Neural progenitor cell (in vitro differentiated cells): ENCODE data around the gene TARBP1. TPM values are rescaled to one million over a fixed set of nuclear protein-coding genes. Genes with fewer than 3 reads are reported as not detected.
"Not testable (repeated sequence)": the region's sequence is repeated elsewhere in the genome, so short reads cannot be mapped to it uniquely, and the experiment has no call there.

Source experiments
- DNase-seq: peaks from one replicate; pipeline ENCODE4 v3.0.0-alpha.2; 2016; ENCODE audit warnings: low spot score
- H2AFZ ChIP-seq: fragments of 200-600 bp; sonication (generic); replicated peaks from 2 replicates; pipeline ENCODE4 v1.6.1; 2016; ENCODE audit warnings: antibody characterized with exemption
- H3F3A ChIP-seq: fragments of 200-600 bp; sonication (generic); 2 replicates; pipeline ENCODE4 v1.6.1; 2016; ENCODE audit warnings: antibody characterized with exemption, low read depth
- H3K27ac ChIP-seq: fragments of 200-600 bp; sonication (generic); 2 replicates; pipeline ENCODE4 v1.5.1; 2016; ENCODE audit warnings: mild to moderate bottlenecking
- H3K27me3 ChIP-seq: fragments of 200-600 bp; sonication (generic); 2 replicates; pipeline ENCODE4 v1.6.1; 2016; ENCODE audit warnings: mild to moderate bottlenecking, moderate library complexity
- H3K36me3 ChIP-seq: fragments of 200-600 bp; sonication (generic); 2 replicates; pipeline ENCODE4 v1.5.1; 2016
- H3K4me1 ChIP-seq: fragments of 200-600 bp; sonication (generic); 2 replicates; pipeline ENCODE4 v1.6.1; 2016; ENCODE audit warnings: mixed run types
- H3K4me2 ChIP-seq: fragments of 200-600 bp; sonication (generic); 2 replicates; pipeline ENCODE4 v1.6.1; 2016
- H3K4me3 ChIP-seq: fragments of 200-600 bp; sonication (generic); 2 replicates; pipeline ENCODE4 v1.5.1; 2016
- H3K79me2 ChIP-seq: fragments of 200-600 bp; sonication (generic); 2 replicates; pipeline ENCODE4 v1.6.1; 2016; ENCODE audit warnings: low read depth
- H3K9ac ChIP-seq: fragments of 200-600 bp; sonication (generic); 2 replicates; pipeline ENCODE4 v1.6.1; 2016
- H3K9me3 ChIP-seq: fragments of 200-600 bp; sonication (generic); 2 replicates; pipeline ENCODE4 v1.5.1; 2016; ENCODE audit warnings: low read depth
- H4K20me1 ChIP-seq: fragments of 200-600 bp; sonication (generic); 2 replicates; pipeline ENCODE4 v1.6.1; 2016; ENCODE audit warnings: low read depth
- H3K27ac Mint-ChIP-seq: 3 replicates; pipeline ENCODE4 v1.8.0; 2021; ENCODE audit warnings: mixed read lengths
- H3K27me3 Mint-ChIP-seq: 2 replicates; pipeline ENCODE4 v1.8.0; 2022; ENCODE audit warnings: low read depth, mild to moderate bottlenecking, inconsistent platforms, moderate library complexity, mixed read lengths; ENCODE audit not compliant: insufficient read depth
- H3K36me3 Mint-ChIP-seq: 3 replicates; pipeline ENCODE4 v1.8.0; 2021; ENCODE audit warnings: mixed read lengths
- H3K4me1 Mint-ChIP-seq: 3 replicates; pipeline ENCODE4 v1.8.0; 2021; ENCODE audit warnings: mixed read lengths
- H3K4me3 Mint-ChIP-seq: 3 replicates; pipeline ENCODE4 v1.8.0; 2021; ENCODE audit warnings: mild to moderate bottlenecking, moderate library complexity, mixed read lengths
- H3K9me3 Mint-ChIP-seq: 3 replicates; pipeline ENCODE4 v1.8.0; 2020; ENCODE audit warnings: mixed read lengths
- CTCF ChIP-seq: fragments of 200-600 bp; sonication (generic); IDR thresholded peaks from 2 replicates; pipeline ENCODE4 v1.5.1; 2017; ENCODE audit warnings: antibody characterized with exemption, mild to moderate bottlenecking
- EZH2 ChIP-seq: fragments of 200-600 bp; sonication (generic); IDR thresholded peaks from 2 replicates; pipeline ENCODE4 v1.6.1; 2017; ENCODE audit warnings: antibody characterized with exemption, mild to moderate bottlenecking, moderate library complexity
- EZH2phosphoT487 ChIP-seq: fragments of 200-600 bp; sonication (generic); IDR thresholded peaks from 2 replicates; pipeline ENCODE4 v1.6.1; 2017; ENCODE audit warnings: antibody characterized with exemption
- total RNA-seq: library from RNA; depleted of rRNA; stranded (reverse); fragments of >200 nt; gene quantifications from 2 replicates; pipeline ENCODE4 v1.2.3, GENCODE V29; 2015; ENCODE audit warnings: low replicate concordance

Gene TARBP1
- total RNA-seq, 1 donor from 2014 or later = 99.0 TPM

GRCh38 chr1:234362558-234362957 lies 116.4 kb downstream of the TARBP1 start:
- no peaks in the 10 kb centered on the region for H3K36me3 Mint-ChIP-seq
- TF ChIP-seq CTCF (no peak), EZH2 (no peak), EZH2phosphoT487 (no peak)
- Histone ChIP-seq H3K9ac (no peak overlapping the region), H3K9me3 (no peaks in the 10 kb centered on the region), H3F3A (no peaks in the 10 kb centered on the region), H3K27ac (no peak overlapping the region), H3K4me2 (no peak overlapping the region), H3K79me2 (no peaks in the 10 kb centered on the region), H3K4me1 (no peaks in the 10 kb centered on the region), H3K4me3 (no peak overlapping the region), H2AFZ (no peak overlapping the region), H3K36me3 (no peaks in the 10 kb centered on the region), H3K27me3 (no peaks in the 10 kb centered on the region), H4K20me1 (no peaks in the 10 kb centered on the region)
- H3K4me3 Mint-ChIP-seq = no peak overlapping the region
- H3K4me1 Mint-ChIP-seq = no peaks in the 10 kb centered on the region
- peaks cover 2% of the 10 kb centered on the region for H3K27me3 Mint-ChIP-seq
- no peak overlapping the region for H3K27ac Mint-ChIP-seq
- no peaks in the 10 kb centered on the region for H3K9me3 Mint-ChIP-seq
- no peak for DNase-seq

DNA sequence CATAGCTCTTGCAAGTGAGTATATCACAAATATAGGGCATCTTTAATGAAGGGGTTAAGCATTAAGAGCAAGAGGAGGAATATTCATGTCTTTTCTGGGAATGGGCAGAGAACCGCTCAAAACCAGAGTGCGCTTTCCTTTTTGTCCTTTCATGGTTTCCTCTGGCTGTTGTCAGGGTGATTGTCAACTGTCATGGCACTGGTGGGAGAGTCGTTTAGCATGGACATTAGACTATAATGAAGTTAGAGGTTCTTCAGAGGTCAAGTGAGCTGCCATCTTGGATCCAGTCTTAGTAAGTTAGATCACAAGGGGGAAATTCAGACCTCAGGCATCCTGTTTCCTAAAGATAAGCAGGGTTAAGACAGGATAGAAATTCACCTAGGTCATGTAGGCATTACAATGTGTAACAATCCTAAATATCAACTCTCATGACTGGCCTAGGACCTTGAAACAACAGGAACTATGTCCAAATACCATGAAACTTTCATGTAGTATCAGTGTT lies 117.8 kb downstream of the TARBP1 start:
- Mint-ChIP-seq H3K27ac (no peak overlapping the region), H3K4me1 (no peaks in the 10 kb centered on the region), H3K27me3 (peaks cover 2% of the 10 kb centered on the region), H3K9me3 (no peaks in the 10 kb centered on the region), H3K36me3 (no peaks in the 10 kb centered on the region), H3K4me3 (no peak overlapping the region)
- no peak overlapping the region for H3K4me3 ChIP-seq
- no peak overlapping the region for H3K9ac ChIP-seq
- no peak overlapping the region for H3K27ac ChIP-seq
- H3K36me3 ChIP-seq = no peaks in the 10 kb centered on the region
- no peak for DNase-seq
- H3K9me3 ChIP-seq = no peaks in the 10 kb centered on the region
- H3F3A ChIP-seq = no peaks in the 10 kb centered on the region
- H2AFZ ChIP-seq = no peak overlapping the region
- H3K79me2 ChIP-seq = no peaks in the 10 kb centered on the region
- no peaks in the 10 kb centered on the region for H3K4me1 ChIP-seq
- H4K20me1 ChIP-seq = no peaks in the 10 kb centered on the region
- no peak overlapping the region for H3K4me2 ChIP-seq
- no peaks in the 10 kb centered on the region for H3K27me3 ChIP-seq
- TF ChIP-seq CTCF = no peak
- TF ChIP-seq EZH2phosphoT487 = no peak
- TF ChIP-seq EZH2 = no peak

DNA sequence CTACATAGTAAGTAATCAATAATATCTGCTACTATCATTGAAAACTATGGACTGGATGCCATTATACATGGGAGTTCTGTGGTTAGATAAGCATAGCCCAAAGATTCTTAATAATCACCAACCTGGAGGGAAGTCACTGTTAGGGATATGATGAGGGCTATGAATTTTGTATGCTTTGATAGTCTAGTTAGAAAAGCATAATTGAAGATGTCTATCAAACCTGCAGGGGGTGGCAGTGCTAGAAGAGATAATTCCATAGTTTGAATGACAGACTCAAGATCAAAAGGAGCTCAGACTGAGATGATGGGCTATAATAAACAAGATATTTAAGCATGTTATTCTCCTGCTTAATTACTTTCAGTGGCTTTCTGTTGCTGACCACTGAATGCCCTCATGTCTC lies 121.1 kb downstream of the TARBP1 start:
- H4K20me1 ChIP-seq = no peaks in the 10 kb centered on the region
- no peak for DNase-seq
- Mint-ChIP-seq H3K4me3 (no peak overlapping the region), H3K27ac (no peak overlapping the region), H3K9me3 (no peaks in the 10 kb centered on the region), H3K4me1 (no peaks in the 10 kb centered on the region), H3K27me3 (peaks cover 2% of the 10 kb centered on the region), H3K36me3 (no peaks in the 10 kb centered on the region)
- no peaks in the 10 kb centered on the region for H3F3A ChIP-seq
- no peaks in the 10 kb centered on the region for H3K9me3 ChIP-seq
- no peak overlapping the region for H2AFZ ChIP-seq
- H3K79me2 ChIP-seq = no peaks in the 10 kb centered on the region
- TF ChIP-seq EZH2phosphoT487 (no peak), EZH2 (no peak), CTCF (no peak)
- H3K4me3 ChIP-seq = no peak overlapping the region
- no peak overlapping the region for H3K9ac ChIP-seq
- no peaks in the 10 kb centered on the region for H3K27me3 ChIP-seq
- no peak overlapping the region for H3K27ac ChIP-seq
- H3K36me3 ChIP-seq = no peaks in the 10 kb centered on the region
- no peak overlapping the region for H3K4me2 ChIP-seq
- H3K4me1 ChIP-seq = no peaks in the 10 kb centered on the region

GRCh38 chr1:234356615-234357269 lies 122.2 kb downstream of the TARBP1 start:
- H3K9me3 Mint-ChIP-seq, H3K9ac ChIP-seq, H3K4me1 ChIP-seq, H3K27me3 ChIP-seq, H4K20me1 ChIP-seq, H3F3A ChIP-seq, H3K4me3 Mint-ChIP-seq, H3K36me3 ChIP-seq, H2AFZ ChIP-seq, H3K36me3 Mint-ChIP-seq, H3K9me3 ChIP-seq, H3K27ac ChIP-seq, H3K4me1 Mint-ChIP-seq, DNase-seq, H3K4me2 ChIP-seq, H3K4me3 ChIP-seq, H3K79me2 ChIP-seq, H3K27ac Mint-ChIP-seq, H3K27me3 Mint-ChIP-seq: not testable (repeated sequence)
